Panc1 (cell line): Measurements from ENCODE around the gene ZDHHC11. TPM values are rescaled to one million over a fixed set of nuclear protein-coding genes. Genes with fewer than 3 reads are reported as not detected.
"Not testable (repeated sequence)": the region's sequence is repeated elsewhere in the genome, so short reads cannot be mapped to it uniquely, and the experiment has no call there.

Experiments
- ATAC-seq: fragments of 200-7000 bp; cut with Tn5 transposase; 2 replicates; pipeline ENCODE4 v1.9.1; 2020; ENCODE audit warnings: mild to moderate bottlenecking, moderate library complexity
- BruUV-seq: library from RNA; stranded (reverse); fragments of 400-500 nt; replicated peaks from 2 replicates; lab custom pipeline; 2021; lab: Mats Ljungman, UMichigan
- CTCF ChIA-PET: fragments of 300-600 bp; sonication (Branson Sonifier 250); formaldehyde crosslinking; loops from one replicate; lab custom pipeline; 2022; ENCODE audit warnings: antibody characterized with exemption; lab: Charles Lee
- POLR2A ChIA-PET: fragments of 300-600 bp; sonication (Branson Sonifier 250); formaldehyde crosslinking; loops from one replicate; lab custom pipeline; 2022; ENCODE audit warnings: antibody characterized with exemption; lab: Charles Lee
- DNase-seq: peaks from one replicate; pipeline ENCODE4 v3.0.0-alpha.2; 2010; ENCODE audit warnings: low read depth, low spot score
- H3K27ac ChIP-seq: 2 replicates; pipeline ENCODE4 v1.5.1; 2011; ENCODE audit warnings: mild to moderate bottlenecking, low read length, inconsistent platforms
- H3K27me3 ChIP-seq: fragments of 200-500 bp; sonication (Bioruptor generic); 2 replicates; pipeline ENCODE4 v1.6.0; 2014; ENCODE audit warnings: low read length, inconsistent platforms; ENCODE audit not compliant: control insufficient read depth, insufficient read depth
- H3K36me3 ChIP-seq: fragments of 200-500 bp; sonication (Bioruptor generic); 2 replicates; pipeline ENCODE4 v1.5.1; 2014; ENCODE audit warnings: inconsistent platforms, mild to moderate bottlenecking, low read length, moderate library complexity; ENCODE audit not compliant: control insufficient read depth, insufficient read depth
- H3K4me1 ChIP-seq: 2 replicates; pipeline ENCODE4 v1.5.1; 2011; ENCODE audit warnings: inconsistent platforms, mild to moderate bottlenecking, low read length, moderate library complexity; ENCODE audit not compliant: control insufficient read depth, insufficient read depth
- H3K4me3 ChIP-seq, 2 experiments: 2 replicates each; pipeline ENCODE4 v1.5.1; 2011 to 2012; ENCODE audit warnings: low read depth in 2 of 2, low read length in 2 of 2, mild to moderate bottlenecking in 2 of 2, inconsistent platforms in 1 of 2, moderate library complexity in 1 of 2
- H3K9me3 ChIP-seq: fragments of 200-500 bp; sonication (Bioruptor generic); 2 replicates; pipeline ENCODE4 v1.5.1; 2014; ENCODE audit warnings: low read depth, mild to moderate bottlenecking, inconsistent platforms, low read length, moderate library complexity; ENCODE audit not compliant: control insufficient read depth, insufficient read depth
- CTCF ChIP-seq: fragments of 450-650 bp; IDR thresholded peaks from 2 replicates; pipeline ENCODE4 v1.5.1; 2017; ENCODE audit warnings: mild to moderate bottlenecking
- POLR2AphosphoS5 ChIP-seq: IDR thresholded peaks from 2 replicates; pipeline ENCODE4 v1.6.1; 2012; ENCODE audit warnings: mild to moderate bottlenecking, low read depth, low read length, moderate library complexity
- SIN3A ChIP-seq: IDR thresholded peaks from 2 replicates; pipeline ENCODE4 v1.6.1; 2012; ENCODE audit warnings: low read depth, mild to moderate bottlenecking, low read length, moderate library complexity, borderline replicate concordance; ENCODE audit not compliant: insufficient read depth
- TCF7L2 ChIP-seq: IDR thresholded peaks from 2 replicates; pipeline ENCODE4 v1.6.1; 2011; ENCODE audit warnings: mild to moderate bottlenecking, low read depth, low read length, inconsistent platforms
- in situ Hi-C: cut with HindIII; loops from 2 replicates; pipeline ENCODE4 v1.10.0; 2016; ENCODE audit warnings: low sequenced_read_pairs, low pct_unique_long_range_greater_than_20kb
- intact Hi-C: fragments of 100-400 bp; cut with micrococcal nuclease; formaldehyde crosslinking; loops from one replicate; pipeline ENCODE4 v1.10.0; 2022; ENCODE audit not compliant: unreplicated experiment
- total RNA-seq: library from RNA; stranded (reverse); gene quantifications from one replicate; pipeline ENCODE4 v1.2.1, GENCODE V29; 2021; ENCODE audit not compliant: unreplicated experiment
- TF ChIP-seq, protein P1 (sequence below), 2 experiments: IDR thresholded peaks; 2 replicates each; pipeline ENCODE4 v1.6.1; 2011 to 2012; ENCODE audit warnings: low read depth in 2 of 2, control low read depth in 1 of 2, low read length in 1 of 2, mild to moderate bottlenecking in 1 of 2, moderate library complexity in 1 of 2; ENCODE audit not compliant: insufficient read depth in 1 of 2

ZDHHC11 gene
- total RNA-seq, 1 experiment from 2014 or later, result 3.0 TPM

DNA sequence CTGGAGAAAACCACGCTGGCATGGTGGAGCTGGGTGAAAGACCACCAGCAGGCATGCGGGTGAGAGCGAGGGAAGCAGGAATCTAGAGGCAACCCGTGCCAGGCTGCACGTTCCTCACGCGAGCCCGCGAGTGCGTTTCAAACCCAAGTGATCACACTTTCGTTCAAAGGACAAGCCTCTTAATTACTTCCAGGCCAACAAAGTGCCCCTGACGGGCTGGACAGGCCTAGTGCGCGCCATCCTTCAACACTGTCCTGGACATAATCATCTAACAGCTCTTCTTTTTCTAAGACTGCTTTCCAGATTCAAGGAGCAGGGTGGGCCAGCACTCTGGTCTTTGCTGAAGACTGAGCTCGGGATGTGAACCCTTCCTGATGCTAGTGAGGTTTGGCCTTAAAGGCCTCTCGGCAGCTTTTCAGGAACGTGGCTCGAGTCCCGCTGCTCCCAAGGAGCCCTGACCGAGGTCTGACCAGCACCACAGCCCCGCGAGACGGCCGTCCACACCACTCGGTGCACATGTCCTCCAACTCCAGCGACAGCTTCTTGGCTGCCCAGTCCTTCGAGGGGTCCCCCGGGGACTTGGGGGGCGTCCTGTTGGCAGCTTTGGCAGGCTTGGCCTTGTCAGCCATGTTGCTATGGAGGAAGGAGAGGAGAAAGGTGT, 81.2 kb downstream of the ZDHHC11 start:
- intact Hi-C loops, result loop anchor here (10.0 kb wide), 1 partner anchor 85 kb away; no protein-coding TSS in a partner anchor
- CTCF ChIA-PET, H3K9me3 ChIP-seq, in situ Hi-C loops, H3K27ac ChIP-seq, H3K4me3 ChIP-seq, POLR2A ChIA-PET, H3K4me1 ChIP-seq, BruUV-seq, H3K36me3 ChIP-seq, H3K27me3 ChIP-seq, DNase-seq, ATAC-seq: not testable (repeated sequence)

DNA sequence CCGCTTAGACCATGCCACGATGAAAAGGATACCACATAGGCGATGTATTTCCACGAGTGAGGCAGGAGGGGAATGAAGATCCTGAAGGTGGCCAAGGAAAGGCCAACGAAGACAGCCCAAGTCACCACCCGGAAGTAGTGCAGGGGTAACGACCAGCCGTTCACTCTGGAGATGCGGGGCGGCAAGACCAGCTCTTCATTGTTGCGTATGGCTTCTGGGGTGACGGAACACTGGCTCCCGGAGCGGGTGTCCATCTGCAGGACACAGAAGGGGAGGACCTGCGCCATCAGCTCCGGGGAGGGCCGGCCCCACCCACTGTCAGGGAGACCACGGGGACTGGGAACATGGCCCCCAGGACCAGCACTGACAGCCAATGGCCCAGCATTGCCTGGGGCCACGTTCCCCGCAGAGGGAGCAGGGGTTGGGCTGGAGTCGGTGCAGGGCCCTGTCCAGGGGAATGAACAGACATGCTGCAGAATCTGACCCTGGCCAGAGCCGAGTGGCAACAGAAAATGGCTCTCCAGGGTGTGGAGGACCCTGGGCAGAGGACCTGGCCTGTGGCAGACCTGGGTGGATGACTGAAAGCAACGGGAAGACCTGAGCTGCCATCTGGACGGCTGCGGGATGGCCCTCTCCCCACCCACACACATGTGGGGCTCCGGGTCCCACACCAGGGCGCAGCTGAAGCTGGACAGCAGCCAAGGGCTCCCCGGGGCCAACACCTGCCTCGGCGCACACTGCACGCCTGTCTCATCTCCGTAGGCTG, 83.9 kb downstream of the ZDHHC11 start:
- CTCF ChIA-PET, result interaction anchor here (0.6 kb wide), 1 partner anchor 165 kb away, joined by 4 read pairs; no protein-coding TSS in a partner anchor
- ATAC-seq (no peak), DNase-seq (no peak)
- TF ChIP-seq TCF7L2, result no peak
- no peak for TF ChIP-seq POLR2AphosphoS5
- no peak for TF ChIP-seq CTCF
- TF ChIP-seq, protein P1, sequence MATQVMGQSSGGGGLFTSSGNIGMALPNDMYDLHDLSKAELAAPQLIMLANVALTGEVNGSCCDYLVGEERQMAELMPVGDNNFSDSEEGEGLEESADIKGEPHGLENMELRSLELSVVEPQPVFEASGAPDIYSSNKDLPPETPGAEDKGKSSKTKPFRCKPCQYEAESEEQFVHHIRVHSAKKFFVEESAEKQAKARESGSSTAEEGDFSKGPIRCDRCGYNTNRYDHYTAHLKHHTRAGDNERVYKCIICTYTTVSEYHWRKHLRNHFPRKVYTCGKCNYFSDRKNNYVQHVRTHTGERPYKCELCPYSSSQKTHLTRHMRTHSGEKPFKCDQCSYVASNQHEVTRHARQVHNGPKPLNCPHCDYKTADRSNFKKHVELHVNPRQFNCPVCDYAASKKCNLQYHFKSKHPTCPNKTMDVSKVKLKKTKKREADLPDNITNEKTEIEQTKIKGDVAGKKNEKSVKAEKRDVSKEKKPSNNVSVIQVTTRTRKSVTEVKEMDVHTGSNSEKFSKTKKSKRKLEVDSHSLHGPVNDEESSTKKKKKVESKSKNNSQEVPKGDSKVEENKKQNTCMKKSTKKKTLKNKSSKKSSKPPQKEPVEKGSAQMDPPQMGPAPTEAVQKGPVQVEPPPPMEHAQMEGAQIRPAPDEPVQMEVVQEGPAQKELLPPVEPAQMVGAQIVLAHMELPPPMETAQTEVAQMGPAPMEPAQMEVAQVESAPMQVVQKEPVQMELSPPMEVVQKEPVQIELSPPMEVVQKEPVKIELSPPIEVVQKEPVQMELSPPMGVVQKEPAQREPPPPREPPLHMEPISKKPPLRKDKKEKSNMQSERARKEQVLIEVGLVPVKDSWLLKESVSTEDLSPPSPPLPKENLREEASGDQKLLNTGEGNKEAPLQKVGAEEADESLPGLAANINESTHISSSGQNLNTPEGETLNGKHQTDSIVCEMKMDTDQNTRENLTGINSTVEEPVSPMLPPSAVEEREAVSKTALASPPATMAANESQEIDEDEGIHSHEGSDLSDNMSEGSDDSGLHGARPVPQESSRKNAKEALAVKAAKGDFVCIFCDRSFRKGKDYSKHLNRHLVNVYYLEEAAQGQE (IDR thresholded peaks at IDR 0.05; ENCODE audit: insufficient read depth in 1 of 2, low read depth in 2 of 2, low read length in 1 of 2), result no peak
- no peak for TF ChIP-seq SIN3A
- H3K27me3 ChIP-seq, result no peaks in the 10 kb centered on the region
- intact Hi-C loops, result no loop called here
- POLR2A ChIA-PET, result no interaction called here
- no peak overlapping the region for H3K4me3 ChIP-seq
- no peak overlapping the region for H3K27ac ChIP-seq
- no peaks in the 10 kb centered on the region for H3K4me1 ChIP-seq
- no peaks in the 10 kb centered on the region for H3K36me3 ChIP-seq
- in situ Hi-C loops, result no loop called here
- no peaks in the 10 kb centered on the region for H3K9me3 ChIP-seq
- no TSS peak for BruUV-seq
